CD14-positive monocyte (primary cell): Measurements from ENCODE around the gene SETD1A. TPM values are rescaled to one million over a fixed set of nuclear protein-coding genes. Genes with fewer than 3 reads are reported as not detected.

Experiments
- DNase-seq, 3 donors: peaks; one replicate each; pipeline ENCODE4 v3.0.0-alpha.2; 2011 to 2022
- H2AFZ ChIP-seq: 2 replicates; pipeline ENCODE4 v1.6.0; 2012; ENCODE audit warnings: mild to moderate bottlenecking, low read depth, low read length, inconsistent platforms; ENCODE audit not compliant: insufficient read depth, poor library complexity, severe bottlenecking
- H3K27ac ChIP-seq, 2 donors: 1 replicate in 1 of 2; 2 replicates in 1 of 2; pipeline ENCODE4 v1.5.1; 2012 to 2013; ENCODE audit warnings: low read length in 2 of 2, control low read depth in 1 of 2, inconsistent platforms in 1 of 2, low read depth in 1 of 2, mild to moderate bottlenecking in 1 of 2
- H3K27me3 ChIP-seq, 2 donors: one replicate each; pipeline versions ENCODE4 v1.6.0 to v1.6.1; 2011 to 2013; ENCODE audit warnings: low read length in 2 of 2; ENCODE audit not compliant: control insufficient read depth in 2 of 2, insufficient read depth in 2 of 2
- H3K36me3 ChIP-seq, 2 donors: replicated peaks in 1 of 2; 1 replicate in 1 of 2; 2 replicates in 1 of 2; pipeline versions ENCODE4 v1.5.1 to v1.6.1; 2012 to 2013; ENCODE audit warnings: low read length in 2 of 2, control low read depth in 1 of 2, inconsistent platforms in 1 of 2, mild to moderate bottlenecking in 1 of 2; ENCODE audit not compliant: insufficient read depth in 2 of 2, control insufficient read depth in 1 of 2
- H3K4me1 ChIP-seq, 2 donors: 1 replicate in 1 of 2; 2 replicates in 1 of 2; pipeline versions ENCODE4 v1.5.1 to v1.6.1; 2012 to 2013; ENCODE audit warnings: low read length in 2 of 2, control low read depth in 1 of 2, inconsistent platforms in 1 of 2, mild to moderate bottlenecking in 1 of 2, moderate library complexity in 1 of 2; ENCODE audit not compliant: insufficient read depth in 2 of 2, control insufficient read depth in 1 of 2
- H3K4me2 ChIP-seq: replicated peaks from 2 replicates; pipeline ENCODE3; 2012; ENCODE audit warnings: low read length, moderate library complexity, mild to moderate bottlenecking; ENCODE audit not compliant: poor library complexity, severe bottlenecking; ENCODE audit errors: extremely low read depth
- H3K4me3 ChIP-seq, 3 experiments: fragments of 200-600 bp in 1 of 3; sonication (generic) in 1 of 3; replicated peaks in 1 of 3; 1 replicate in 2 of 3; 2 replicates in 1 of 3; pipeline ENCODE4 v1.5.1; 2011 to 2013; ENCODE audit warnings: low read length in 3 of 3, mild to moderate bottlenecking in 3 of 3, control low read depth in 2 of 3, low read depth in 2 of 3, inconsistent platforms in 1 of 3, moderate library complexity in 1 of 3
- H3K79me2 ChIP-seq: 2 replicates; pipeline ENCODE4 v1.6.0; 2012; ENCODE audit warnings: mild to moderate bottlenecking, control low read depth, inconsistent platforms, low read length, moderate library complexity; ENCODE audit not compliant: insufficient read depth
- H3K9ac ChIP-seq: 2 replicates; pipeline ENCODE4 v1.6.0; 2017; ENCODE audit warnings: low read length, mild to moderate bottlenecking; ENCODE audit not compliant: insufficient read depth, poor library complexity, severe bottlenecking
- H3K9me3 ChIP-seq, 2 donors: replicated peaks in 1 of 2; 1 replicate in 1 of 2; 2 replicates in 1 of 2; pipeline versions ENCODE4 v1.5.1 to v1.6.1; 2012 to 2013; ENCODE audit warnings: low read length in 2 of 2, control low read depth in 1 of 2; ENCODE audit not compliant: control insufficient read depth in 1 of 2, insufficient read depth in 1 of 2
- H4K20me1 ChIP-seq: 2 replicates; pipeline ENCODE4 v1.6.0; 2012; ENCODE audit warnings: mild to moderate bottlenecking, low read length, control low read depth, moderate library complexity; ENCODE audit not compliant: insufficient read depth
- H3K27ac Mint-ChIP-seq, 7 donors: one replicate each; pipeline ENCODE4 v1.8.0; 2020; ENCODE audit warnings: mild to moderate bottlenecking in 7 of 7, mixed read lengths in 7 of 7, moderate library complexity in 6 of 7, inconsistent platforms in 2 of 7
- H3K27me3 Mint-ChIP-seq, 3 donors: one replicate each; pipeline ENCODE4 v1.8.0; 2021 to 2022; ENCODE audit warnings: low read depth in 3 of 3, mild to moderate bottlenecking in 3 of 3, mixed read lengths in 3 of 3, moderate library complexity in 3 of 3, inconsistent platforms in 1 of 3
- H3K36me3 Mint-ChIP-seq, 2 donors: one replicate each; pipeline ENCODE4 v1.8.0; 2020; ENCODE audit warnings: mixed read lengths in 2 of 2, inconsistent platforms in 1 of 2, mild to moderate bottlenecking in 1 of 2
- H3K4me1 Mint-ChIP-seq: one replicate; pipeline ENCODE4 v1.8.0; 2020; ENCODE audit warnings: mild to moderate bottlenecking, mixed read lengths
- H3K4me3 Mint-ChIP-seq, 2 donors: one replicate each; pipeline ENCODE4 v1.8.0; 2020; ENCODE audit warnings: mild to moderate bottlenecking in 2 of 2, mixed read lengths in 2 of 2, moderate library complexity in 1 of 2
- H3K9me3 Mint-ChIP-seq, 7 donors: one replicate each; pipeline ENCODE4 v1.8.0; 2020 to 2022; ENCODE audit warnings: mixed read lengths in 7 of 7, mild to moderate bottlenecking in 6 of 7, moderate library complexity in 6 of 7, inconsistent platforms in 2 of 7
- CTCF ChIP-seq: fragments of 200-600 bp; IDR thresholded peaks from one replicate; pipeline ENCODE4 v1.8.0; 2022; ENCODE audit warnings: antibody characterized with exemption, mild to moderate bottlenecking
- WGBS: methylation state at CpG from one replicate; pipeline ENCODE4 v1.1.5; 2013; ENCODE audit warnings: missing lambda C conversion rate; ENCODE audit not compliant: insufficient coverage; 5-methylcytosine and 5-hydroxymethylcytosine counted together
- intact Hi-C, 2 donors: fragments of 100-400 bp; cut with micrococcal nuclease; formaldehyde crosslinking; loops; one replicate each; pipeline versions ENCODE4 v1.15.0 to v1.15.1; 2023
- polyA plus RNA-seq, 3 donors: library from polyadenylated mRNA; depleted of rRNA in 1 of 3; unstranded in 2 of 3; stranded (reverse) in 1 of 3; fragments of 300-500 nt in 2 of 3; fragments of >200 nt in 1 of 3; fragmentation: Illumina TruSeq in 2 of 3; gene quantifications; 1 replicate in 2 of 3; 2 replicates in 1 of 3; pipeline ENCODE4 v1.2.3, GENCODE V29; 2012 to 2021

SETD1A gene
- polyA plus RNA-seq, 3 donors = 0.16 to 6.6 (median 1.3) TPM

- 23% methylated on average over 12 of the region's 15 CpGs for WGBS
- H3K79me2 ChIP-seq = no peaks in the 10 kb centered on the region
- no peak overlapping the region for H3K4me3 Mint-ChIP-seq
Measured at GRCh38 chr16:30941600-30942425, 15.7 kb upstream of the SETD1A start.

More at GRCh38 chr16:30941600-30942425, 15.7 kb upstream of the SETD1A start:
- no peak overlapping the region for H3K27ac ChIP-seq
- peaks cover 20 to 32% of the 10 kb centered on the region in 2 donors for H3K36me3 ChIP-seq
- intact Hi-C loops = loop anchor here in 1 of 2 donors (1.0 kb wide), 1 partner anchor 97 kb away; no protein-coding TSS in a partner anchor
- peak; percentile 90 for TF ChIP-seq CTCF
- peak overlapping the region in 1 of 3 experiments; percentile 33 for H3K4me3 ChIP-seq
- H3K4me2 ChIP-seq = peak overlapping the region; percentile 49
- H3K9ac ChIP-seq = no peak overlapping the region
- Mint-ChIP-seq H3K9me3 (no peaks in the 10 kb centered on the region), H3K27ac (peak overlapping the region in 2 of 7 donors; percentile 58 to 68), H3K4me1 (peaks cover 24% of the 10 kb centered on the region), H3K36me3 (peaks cover 31 to 52% of the 10 kb centered on the region in 2 donors), H3K27me3 (peaks cover 0 to 2% (median 0%) of the 10 kb centered on the region in 3 donors)
- peaks cover 5% of the 10 kb centered on the region for H4K20me1 ChIP-seq
- H3K9me3 ChIP-seq = no peaks in the 10 kb centered on the region
- no peaks in the 10 kb centered on the region for H3K27me3 ChIP-seq
- H3K4me1 ChIP-seq = peaks cover 17 to 19% of the 10 kb centered on the region in 2 donors
- H2AFZ ChIP-seq = no peak overlapping the region
- DNase-seq = peak; percentile 77 to 80 (median 77)
